ENCODE data around the gene DYNLRB1. TPM values are rescaled to one million over a fixed set of nuclear protein-coding genes. Genes with fewer than 3 reads are reported as not detected.

DYNLRB1 gene
- total and polyA plus RNA-seq, 2 of the 13 experiments (the other 11 are each of a cell fraction or from before 2014, with no cell fraction given) = 140 to 244 TPM

GRCh38 chr20:34475979-34476736 lies 40.1 kb upstream of the DYNLRB1 start (continued):
- TF ChIP-seq DZIP1 (CRISPR knock-in tag; IDR thresholded peaks at IDR 0.05) = no peak
- peak; percentile 10 for TF ChIP-seq RBM22 (optimal IDR thresholded peaks at IDR 0.05; ENCODE audit: low read length)
- no peak for TF ChIP-seq SNAPC5 (CRISPR knock-in tag; IDR thresholded peaks at IDR 0.05; ENCODE audit: borderline replicate concordance)
- TF ChIP-seq ZFP91 (CRISPR knock-in tag; IDR thresholded peaks at IDR 0.05; ENCODE audit: borderline replicate concordance) = peak; percentile 58
- TF ChIP-seq GFI1 (CRISPR knock-in tag; IDR thresholded peaks at IDR 0.05; ENCODE audit: borderline replicate concordance) = peak; percentile 47; the same call in 1 of the 2 replicates
- TF ChIP-seq MEIS2 (CRISPR knock-in tag; IDR thresholded peaks at IDR 0.05) = 0 out of 2 replicates have a peak, but pooled peaks have one; percentile 56
- TF ChIP-seq ZNF790 (CRISPR knock-in tag; IDR thresholded peaks at IDR 0.05; ENCODE audit: borderline replicate concordance) = no peak
- peak; percentile 37; the same call in 1 of the 2 replicates for TF ChIP-seq SRF (IDR thresholded peaks at IDR 0.05; ENCODE audit: low read depth, low read length)
- 0 out of 2 replicates have a peak, but pooled peaks have one; percentile 39 for TF ChIP-seq ZNF691 (CRISPR knock-in tag; IDR thresholded peaks at IDR 0.05; ENCODE audit: borderline replicate concordance, low read depth)
- TF ChIP-seq STAG1 (CRISPR knock-in tag; IDR thresholded peaks at IDR 0.05) = peak; percentile 75
- TF ChIP-seq SOX6 (IDR thresholded peaks at IDR 0.05) = no peak
- peak; percentile 35; the same call in 1 of the 2 replicates for TF ChIP-seq SOX6 (CRISPR knock-in tag; IDR thresholded peaks at IDR 0.05)
- peak; percentile 81; the same call in 1 of the 2 replicates for TF ChIP-seq FUBP1 (CRISPR knock-in tag; IDR thresholded peaks at IDR 0.05; ENCODE audit: borderline replicate concordance)
- TF ChIP-seq ZNF768 (CRISPR knock-in tag; IDR thresholded peaks at IDR 0.05) = peak; percentile 42; the same call in 1 of the 2 replicates
- TF ChIP-seq ZFY (CRISPR knock-in tag; IDR thresholded peaks at IDR 0.05) = peak; percentile 89
- no peak for TF ChIP-seq KDM5A (IDR thresholded peaks at IDR 0.05; ENCODE audit: borderline replicate concordance, low read length)
- peak; percentile 43; the same call in 1 of the 2 replicates for TF ChIP-seq KDM5B (CRISPR knock-in tag; IDR thresholded peaks at IDR 0.05; ENCODE audit: borderline replicate concordance)
- TF ChIP-seq MYC (CRISPR knock-in tag; IDR thresholded peaks at IDR 0.05; ENCODE audit: borderline replicate concordance) = peak; percentile 34; the same call in 1 of the 2 replicates
- TF ChIP-seq HOXA3 (CRISPR knock-in tag; IDR thresholded peaks at IDR 0.05) = peak; percentile 70

Data from HepG2 (cell line).